GM18498 (cell line): Measurements from ENCODE around the gene CAMK2G.
"Not testable (repeated sequence)": the region's sequence is repeated elsewhere in the genome, so short reads cannot be mapped to it uniquely, and the experiment has no call there.

Experiments
- ATAC-seq: cut with Tn5 transposase; IDR thresholded peaks from one replicate; pipeline ENCODE4 v1.9.1; 2021; ENCODE audit warnings: mild to moderate bottlenecking, moderate library complexity; ENCODE audit not compliant: unreplicated experiment

The CAMK2G gene

GRCh38 chr10:73842349-73842748 is 32.0 kb downstream of the CAMK2G start:
- ATAC-seq = no peak

- ATAC-seq = no peak
Observed at GRCh38 chr10:73841526-73842285, 32.6 kb downstream of the CAMK2G start.

GRCh38 chr10:73841061-73841421 is 33.3 kb downstream of the CAMK2G start:
- no peak for ATAC-seq

GRCh38 chr10:73840403-73841060 is 33.8 kb downstream of the CAMK2G start:
- ATAC-seq = no peak

GRCh38 chr10:73840056-73840402 is 34.3 kb downstream of the CAMK2G start:
- no peak for ATAC-seq

- no peak for ATAC-seq
Observed at GRCh38 chr10:73839276-73839966, 34.9 kb downstream of the CAMK2G start.

- ATAC-seq = no peak
Observed at GRCh38 chr10:73838827-73839226, 35.5 kb downstream of the CAMK2G start.

- ATAC-seq = no peak
Observed at GRCh38 chr10:73838008-73838567, 36.3 kb downstream of the CAMK2G start.

- ATAC-seq = no peak
Observed at GRCh38 chr10:73837072-73837471, 37.3 kb downstream of the CAMK2G start.

GRCh38 chr10:73836427-73836980 is 37.9 kb downstream of the CAMK2G start:
- ATAC-seq = no peak

GRCh38 chr10:73829090-73829489 is 45.3 kb downstream of the CAMK2G start:
- not testable (repeated sequence) for ATAC-seq

- no peak for ATAC-seq
Observed at GRCh38 chr10:73828161-73828560, 46.2 kb downstream of the CAMK2G start.

GRCh38 chr10:73827346-73828089 is 46.8 kb downstream of the CAMK2G start:
- no peak for ATAC-seq

- ATAC-seq = no peak
Observed at GRCh38 chr10:73824146-73824725, 50.1 kb downstream of the CAMK2G start.

- no peak for ATAC-seq
Observed at GRCh38 chr10:73823391-73823790, 51.0 kb downstream of the CAMK2G start.

- ATAC-seq = no peak
Observed at GRCh38 chr10:73819513-73820093, 54.8 kb downstream of the CAMK2G start.

GRCh38 chr10:73819081-73819480 is 55.3 kb downstream of the CAMK2G start:
- no peak for ATAC-seq

GRCh38 chr10:73818402-73818801 is 56.0 kb downstream of the CAMK2G start:
- no peak for ATAC-seq

GRCh38 chr10:73817826-73818225 is 56.5 kb downstream of the CAMK2G start:
- no peak for ATAC-seq
